Keratinocyte (primary cell): ENCODE measurements around the gene ZNF343.

Source experiments
- EZH2 ChIP-seq: IDR thresholded peaks from one replicate; pipeline ENCODE4 v1.6.1; 2012; ENCODE audit warnings: inconsistent platforms, mild to moderate bottlenecking, low read length, moderate library complexity
- TF ChIP-seq, protein P1 (sequence below), 3 experiments: IDR thresholded peaks in 1 of 3; conservative IDR thresholded peaks in 1 of 3; optimal IDR thresholded peaks in 1 of 3; 2 replicates in 2 of 3; 3 replicates in 1 of 3; pipeline versions ENCODE3 to v1.5.1; 2011; ENCODE audit warnings: low read length in 3 of 3, mild to moderate bottlenecking in 3 of 3, moderate library complexity in 2 of 3, control low read depth in 1 of 3, inconsistent platforms in 1 of 3; ENCODE audit not compliant: insufficient read depth in 2 of 3; ENCODE audit errors: extremely low read depth in 1 of 3

DNA sequence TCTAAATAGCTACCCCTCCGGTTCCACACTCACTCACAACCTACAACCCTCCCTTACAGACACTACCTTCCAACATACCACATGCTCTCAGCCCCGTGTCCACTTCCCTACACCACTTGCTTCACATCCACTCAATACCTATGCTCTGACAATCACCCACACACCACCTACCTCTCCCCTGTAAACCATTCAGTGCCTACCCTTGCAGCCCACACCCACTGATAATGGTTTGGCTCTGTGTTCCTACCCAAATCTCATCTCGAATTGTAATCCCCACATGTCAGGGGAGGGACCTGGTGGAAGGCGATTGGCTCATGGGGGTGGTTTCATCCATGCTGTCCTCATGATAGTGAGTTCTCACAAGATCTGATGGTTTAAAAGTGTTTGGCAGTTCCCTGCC lies 9.8 kb upstream of the ZNF343 start:
- no peak for TF ChIP-seq EZH2
- TF ChIP-seq, protein P1, sequence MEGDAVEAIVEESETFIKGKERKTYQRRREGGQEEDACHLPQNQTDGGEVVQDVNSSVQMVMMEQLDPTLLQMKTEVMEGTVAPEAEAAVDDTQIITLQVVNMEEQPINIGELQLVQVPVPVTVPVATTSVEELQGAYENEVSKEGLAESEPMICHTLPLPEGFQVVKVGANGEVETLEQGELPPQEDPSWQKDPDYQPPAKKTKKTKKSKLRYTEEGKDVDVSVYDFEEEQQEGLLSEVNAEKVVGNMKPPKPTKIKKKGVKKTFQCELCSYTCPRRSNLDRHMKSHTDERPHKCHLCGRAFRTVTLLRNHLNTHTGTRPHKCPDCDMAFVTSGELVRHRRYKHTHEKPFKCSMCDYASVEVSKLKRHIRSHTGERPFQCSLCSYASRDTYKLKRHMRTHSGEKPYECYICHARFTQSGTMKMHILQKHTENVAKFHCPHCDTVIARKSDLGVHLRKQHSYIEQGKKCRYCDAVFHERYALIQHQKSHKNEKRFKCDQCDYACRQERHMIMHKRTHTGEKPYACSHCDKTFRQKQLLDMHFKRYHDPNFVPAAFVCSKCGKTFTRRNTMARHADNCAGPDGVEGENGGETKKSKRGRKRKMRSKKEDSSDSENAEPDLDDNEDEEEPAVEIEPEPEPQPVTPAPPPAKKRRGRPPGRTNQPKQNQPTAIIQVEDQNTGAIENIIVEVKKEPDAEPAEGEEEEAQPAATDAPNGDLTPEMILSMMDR (optimal IDR thresholded peaks at IDR 0.05 in 1 of 3, IDR thresholded peaks at IDR 0.05 in 1 of 3, conservative IDR thresholded peaks at IDR 0.05 in 1 of 3; ENCODE audit: extremely low read depth in 1 of 3, insufficient read depth in 2 of 3, low read length in 3 of 3), result no peak
